ENCODE measurements around the gene MINDY4. TPM values are rescaled to one million over a fixed set of nuclear protein-coding genes. Genes with fewer than 3 reads are reported as not detected.
A peak's percentile ranks its signal among the peaks of the same experiment; 100 is the strongest.

MINDY4 gene
- total RNA-seq, 5 donors from 2014 or later (not counting 1 experiment from before 2014, with no cell fraction given), result 0.60 to 1.7 (median 1.2) TPM

DNA sequence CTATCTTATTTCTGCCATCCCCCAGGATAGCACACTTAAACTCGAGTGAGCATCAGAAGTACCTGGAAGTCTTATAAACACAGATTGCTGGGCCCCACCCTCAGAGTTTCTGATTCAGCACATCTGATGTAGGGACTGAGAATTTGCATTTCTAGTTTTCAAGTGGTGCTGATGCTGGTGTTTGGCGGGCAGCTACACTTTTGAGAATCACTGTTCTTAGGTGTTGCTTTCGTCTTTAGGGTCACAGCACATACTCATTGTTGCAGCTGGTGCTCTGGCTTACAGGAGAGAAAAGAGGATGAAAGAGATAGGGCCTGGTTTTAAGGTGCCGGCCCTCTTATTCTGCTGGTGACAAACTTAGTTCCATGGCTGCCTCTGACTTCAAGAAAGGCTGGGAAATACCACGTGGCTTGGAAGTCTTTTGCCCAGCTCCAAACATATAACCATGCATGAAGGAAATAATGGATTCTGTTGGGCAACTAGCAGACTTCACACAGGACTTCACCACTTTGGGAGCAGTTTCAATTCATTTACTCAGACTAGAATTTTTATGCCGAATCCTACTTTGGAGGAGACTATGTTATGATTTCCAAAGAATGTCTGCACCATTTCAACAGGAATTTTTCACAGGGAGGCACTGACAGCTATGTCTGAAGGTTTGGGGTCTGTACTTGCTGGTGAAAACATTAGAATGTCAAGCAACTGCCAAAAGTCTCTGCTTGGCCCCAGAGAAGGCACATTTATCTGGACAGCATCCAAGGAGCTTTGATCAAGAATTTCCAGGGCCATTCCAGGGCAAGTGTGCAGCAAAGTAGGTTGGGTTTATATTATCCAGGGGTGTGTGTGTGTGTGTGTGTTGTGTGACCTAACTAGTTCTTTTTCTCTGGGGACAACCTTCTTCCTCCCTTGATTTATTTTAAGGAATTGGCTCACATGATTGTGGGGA lies 6.9 kb upstream of the MINDY4 start:
- Mint-ChIP-seq H3K4me1 (no peaks in the 10 kb centered on the region), H3K27me3 (peaks cover 5 to 9% of the 10 kb centered on the region in 2 donors), H3K4me3 (no peak overlapping the region), H3K36me3 (no peaks in the 10 kb centered on the region), H3K9me3 (no peaks in the 10 kb centered on the region), H3K27ac (no peak overlapping the region)
- ATAC-seq (replicated peaks in 1 of 4) (no peak), DNase-seq (no peak)
- Histone ChIP-seq H3K36me3 (ENCODE audit: control insufficient read depth in 2 of 2, extremely low read depth in 1 of 2, insufficient read depth in 1 of 2, low read length in 1 of 2) (no peaks in the 10 kb centered on the region), H3K4me1 (ENCODE audit: control insufficient read depth in 1 of 2, extremely low read depth in 1 of 2, insufficient read depth in 2 of 2, low read length in 2 of 2) (no peaks in the 10 kb centered on the region), H3K27ac (ENCODE audit: low read length) (no peak overlapping the region), H3K9me3 (no peaks in the 10 kb centered on the region), H3K4me3 (ENCODE audit: control insufficient read depth in 1 of 2, extremely low read depth in 1 of 2, low read length in 1 of 2) (no peak overlapping the region), H3K27me3 (replicated peaks in 1 of 2; ENCODE audit: control insufficient read depth in 2 of 2, extremely low read depth in 1 of 2, insufficient read depth in 2 of 2, low read length in 1 of 2) (peaks cover 0 to 6% of the 10 kb centered on the region in 2 experiments)
- 66% methylated on average over 2 of the region's 6 CpGs for WGBS (ENCODE audit: insufficient coverage)
- POLR2A ChIA-PET, result no interaction called here
- CTCF ChIA-PET, result interaction anchor here in 1 of 2 donors (0.7 kb wide), 1 partner anchor 206 kb away, joined by 3 read pairs; no protein-coding TSS in a partner anchor

GRCh38 chr7:30765408-30765807 lies 5.8 kb upstream of the MINDY4 start:
- H3K36me3 Mint-ChIP-seq, result no peaks in the 10 kb centered on the region
- CTCF ChIA-PET, result no interaction called here
- H3K27ac ChIP-seq (ENCODE audit: low read length), result no peak overlapping the region
- DNase-seq (no peak), ATAC-seq (replicated peaks in 1 of 4) (no peak)
- POLR2A ChIA-PET, result no interaction called here
- no peak overlapping the region for H3K27ac Mint-ChIP-seq
- H3K4me3 ChIP-seq (ENCODE audit: control insufficient read depth in 1 of 2, extremely low read depth in 1 of 2, low read length in 1 of 2), result no peak overlapping the region
- no peaks in the 10 kb centered on the region for H3K4me1 ChIP-seq (ENCODE audit: control insufficient read depth in 1 of 2, extremely low read depth in 1 of 2, insufficient read depth in 2 of 2, low read length in 2 of 2)
- H3K4me1 Mint-ChIP-seq, result peaks cover 0 to 1% (median 1%) of the 10 kb centered on the region in 3 donors
- H3K27me3 ChIP-seq (replicated peaks in 1 of 2; ENCODE audit: control insufficient read depth in 2 of 2, extremely low read depth in 1 of 2, insufficient read depth in 2 of 2, low read length in 1 of 2), result no peaks in the 10 kb centered on the region
- peaks cover 0 to 3% of the 10 kb centered on the region in 2 donors for H3K27me3 Mint-ChIP-seq
- H3K4me3 Mint-ChIP-seq, result no peak overlapping the region
- WGBS (ENCODE audit: insufficient coverage), result 88% methylated on average over 1 of the region's 2 CpGs
- no peaks in the 10 kb centered on the region for H3K9me3 ChIP-seq
- H3K9me3 Mint-ChIP-seq, result no peaks in the 10 kb centered on the region
- H3K36me3 ChIP-seq (ENCODE audit: control insufficient read depth in 2 of 2, extremely low read depth in 1 of 2, insufficient read depth in 1 of 2, low read length in 1 of 2), result no peaks in the 10 kb centered on the region

DNA sequence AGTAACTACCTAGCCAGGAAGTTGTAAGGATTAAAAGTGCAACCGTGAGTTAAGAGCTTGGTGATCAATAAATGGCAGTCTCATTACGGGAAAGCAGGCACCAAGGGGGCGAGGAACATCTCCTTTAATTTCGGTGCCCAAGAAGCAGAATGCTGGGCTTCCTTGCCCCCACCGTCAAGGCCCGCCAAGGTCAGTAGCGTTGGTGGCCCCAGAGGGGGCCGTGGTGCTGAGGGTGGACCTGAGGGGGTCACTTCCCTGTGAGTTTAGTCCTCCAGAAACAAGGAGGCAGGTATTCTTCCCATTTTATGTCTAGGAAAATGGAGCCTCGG lies 408 bp upstream of the MINDY4 start:
- WGBS (ENCODE audit: insufficient coverage), result 88% methylated on average over 5 of the region's 9 CpGs
- Mint-ChIP-seq H3K4me1 (peaks cover 6 to 12% (median 6%) of the 10 kb centered on the region in 3 donors), H3K27ac (no peak overlapping the region), H3K36me3 (no peaks in the 10 kb centered on the region), H3K4me3 (peak overlapping the region; percentile 78 to 86 (median 84)), H3K27me3 (no peaks in the 10 kb centered on the region), H3K9me3 (no peaks in the 10 kb centered on the region)
- ChIA-PET CTCF (no interaction called here), POLR2A (interaction anchor here in 1 of 2 donors (0.6 kb wide), 1 partner anchor 119 kb away, joined by 8 read pairs; no protein-coding TSS in a partner anchor)
- no peaks in the 10 kb centered on the region for H3K9me3 ChIP-seq
- DNase-seq (no peak), ATAC-seq (replicated peaks in 1 of 4) (no peak)
- no peaks in the 10 kb centered on the region for H3K36me3 ChIP-seq (ENCODE audit: control insufficient read depth in 2 of 2, extremely low read depth in 1 of 2, insufficient read depth in 1 of 2, low read length in 1 of 2)
- peaks cover 0 to 2% of the 10 kb centered on the region in 2 experiments for H3K27me3 ChIP-seq (replicated peaks in 1 of 2; ENCODE audit: control insufficient read depth in 2 of 2, extremely low read depth in 1 of 2, insufficient read depth in 2 of 2, low read length in 1 of 2)
- peaks cover 3 to 9% of the 10 kb centered on the region in 2 experiments for H3K4me1 ChIP-seq (ENCODE audit: control insufficient read depth in 1 of 2, extremely low read depth in 1 of 2, insufficient read depth in 2 of 2, low read length in 2 of 2)
- no peak overlapping the region for H3K27ac ChIP-seq (ENCODE audit: low read length)
- peak overlapping the region; percentile 90 to 95 for H3K4me3 ChIP-seq (ENCODE audit: control insufficient read depth in 1 of 2, extremely low read depth in 1 of 2, low read length in 1 of 2)

GRCh38 chr7:30771880-30772425 lies 736 bp downstream of the MINDY4 start:
- Histone ChIP-seq H3K27me3 (replicated peaks in 1 of 2; ENCODE audit: control insufficient read depth in 2 of 2, extremely low read depth in 1 of 2, insufficient read depth in 2 of 2, low read length in 1 of 2) (peaks cover 0 to 2% of the 10 kb centered on the region in 2 experiments), H3K4me1 (ENCODE audit: control insufficient read depth in 1 of 2, extremely low read depth in 1 of 2, insufficient read depth in 2 of 2, low read length in 2 of 2) (peaks cover 3 to 9% of the 10 kb centered on the region in 2 experiments), H3K9me3 (no peaks in the 10 kb centered on the region), H3K4me3 (ENCODE audit: control insufficient read depth in 1 of 2, extremely low read depth in 1 of 2, low read length in 1 of 2) (peak overlapping the region; percentile 90 to 95), H3K27ac (ENCODE audit: low read length) (peak overlapping the region; percentile 10), H3K36me3 (ENCODE audit: control insufficient read depth in 2 of 2, extremely low read depth in 1 of 2, insufficient read depth in 1 of 2, low read length in 1 of 2) (no peaks in the 10 kb centered on the region)
- Mint-ChIP-seq H3K4me1 (peaks cover 6 to 12% (median 6%) of the 10 kb centered on the region in 3 donors), H3K27ac (peak overlapping the region; percentile 55 to 83), H3K4me3 (peak overlapping the region; percentile 78 to 86 (median 84)), H3K9me3 (no peaks in the 10 kb centered on the region), H3K27me3 (no peaks in the 10 kb centered on the region), H3K36me3 (no peaks in the 10 kb centered on the region)
- ATAC-seq (replicated peaks in 1 of 4) (peak; percentile 7 to 13 (median 8)), DNase-seq (peak in 2 of 35 experiments; percentile 1 to 13)
- WGBS (ENCODE audit: insufficient coverage), result under 1% methylated on average over 11 of the region's 15 CpGs
- ChIA-PET CTCF (no interaction called here), POLR2A (no interaction called here)

DNA sequence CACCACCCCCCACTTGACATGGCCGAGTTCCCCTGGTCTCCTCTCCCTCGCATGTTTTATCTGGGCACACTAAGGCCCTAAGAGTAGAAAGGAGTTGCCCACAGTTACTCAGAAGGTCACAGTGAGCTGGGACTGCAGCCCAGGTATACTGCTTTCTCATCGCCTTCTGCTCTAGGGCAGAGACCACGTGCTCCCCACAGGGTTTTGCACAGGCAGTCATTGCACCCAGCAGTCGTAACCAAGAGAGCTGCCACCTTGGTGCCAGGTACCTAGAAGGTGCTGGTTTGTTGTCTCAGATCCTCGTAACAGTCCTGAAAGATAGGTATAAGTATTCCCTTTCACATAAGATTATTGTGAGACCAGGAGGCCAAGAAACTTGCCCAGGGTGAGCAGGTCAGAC lies 1.8 kb downstream of the MINDY4 start:
- Histone ChIP-seq H3K36me3 (ENCODE audit: control insufficient read depth in 2 of 2, extremely low read depth in 1 of 2, insufficient read depth in 1 of 2, low read length in 1 of 2) (no peaks in the 10 kb centered on the region), H3K27ac (ENCODE audit: low read length) (no peak overlapping the region), H3K27me3 (replicated peaks in 1 of 2; ENCODE audit: control insufficient read depth in 2 of 2, extremely low read depth in 1 of 2, insufficient read depth in 2 of 2, low read length in 1 of 2) (peaks cover 0 to 2% of the 10 kb centered on the region in 2 experiments), H3K9me3 (no peaks in the 10 kb centered on the region), H3K4me1 (ENCODE audit: control insufficient read depth in 1 of 2, extremely low read depth in 1 of 2, insufficient read depth in 2 of 2, low read length in 2 of 2) (peaks cover 3 to 9% of the 10 kb centered on the region in 2 experiments), H3K4me3 (ENCODE audit: control insufficient read depth in 1 of 2, extremely low read depth in 1 of 2, low read length in 1 of 2) (no peak overlapping the region)
- Mint-ChIP-seq H3K4me3 (peak overlapping the region in 1 of 3 donors; percentile 22), H3K36me3 (no peaks in the 10 kb centered on the region), H3K4me1 (peaks cover 6 to 12% (median 6%) of the 10 kb centered on the region in 3 donors), H3K9me3 (no peaks in the 10 kb centered on the region), H3K27ac (no peak overlapping the region), H3K27me3 (no peaks in the 10 kb centered on the region)
- 86% methylated on average over 4 of the region's 6 CpGs for WGBS (ENCODE audit: insufficient coverage)
- POLR2A ChIA-PET, result no interaction called here
- ATAC-seq (replicated peaks in 1 of 4) (no peak), DNase-seq (no peak)
- CTCF ChIA-PET, result no interaction called here

GRCh38 chr7:30775992-30776391 lies 4.8 kb downstream of the MINDY4 start:
- Histone ChIP-seq H3K4me3 (ENCODE audit: control insufficient read depth in 1 of 2, extremely low read depth in 1 of 2, low read length in 1 of 2) (no peak overlapping the region), H3K27me3 (replicated peaks in 1 of 2; ENCODE audit: control insufficient read depth in 2 of 2, extremely low read depth in 1 of 2, insufficient read depth in 2 of 2, low read length in 1 of 2) (peaks cover 0 to under 1% of the 10 kb centered on the region in 2 experiments), H3K4me1 (ENCODE audit: control insufficient read depth in 1 of 2, extremely low read depth in 1 of 2, insufficient read depth in 2 of 2, low read length in 2 of 2) (peaks cover 3 to 6% of the 10 kb centered on the region in 2 experiments), H3K27ac (ENCODE audit: low read length) (no peak overlapping the region), H3K9me3 (no peaks in the 10 kb centered on the region), H3K36me3 (ENCODE audit: control insufficient read depth in 2 of 2, extremely low read depth in 1 of 2, insufficient read depth in 1 of 2, low read length in 1 of 2) (peaks cover 0 to 5% of the 10 kb centered on the region in 2 donors)
- no peaks in the 10 kb centered on the region for H3K27me3 Mint-ChIP-seq
- no peak for ATAC-seq (replicated peaks in 1 of 4)
- H3K9me3 Mint-ChIP-seq, result no peaks in the 10 kb centered on the region
- H3K4me1 Mint-ChIP-seq, result peaks cover 5 to 6% (median 5%) of the 10 kb centered on the region in 3 donors
- no peak for DNase-seq
- H3K4me3 Mint-ChIP-seq, result no peak overlapping the region
- H3K27ac Mint-ChIP-seq, result no peak overlapping the region
- CTCF ChIA-PET, result no interaction called here
- H3K36me3 Mint-ChIP-seq, result peaks cover 6% of the 10 kb centered on the region
- POLR2A ChIA-PET, result no interaction called here

Measured in T-cell (primary cell).